ENCODE data around the gene KIAA0232. TPM values are rescaled to one million over a fixed set of nuclear protein-coding genes. Genes with fewer than 3 reads are reported as not detected.

KIAA0232 gene
- total RNA-seq, 1 donor from 2014 or later: 40.1 TPM

DNA sequence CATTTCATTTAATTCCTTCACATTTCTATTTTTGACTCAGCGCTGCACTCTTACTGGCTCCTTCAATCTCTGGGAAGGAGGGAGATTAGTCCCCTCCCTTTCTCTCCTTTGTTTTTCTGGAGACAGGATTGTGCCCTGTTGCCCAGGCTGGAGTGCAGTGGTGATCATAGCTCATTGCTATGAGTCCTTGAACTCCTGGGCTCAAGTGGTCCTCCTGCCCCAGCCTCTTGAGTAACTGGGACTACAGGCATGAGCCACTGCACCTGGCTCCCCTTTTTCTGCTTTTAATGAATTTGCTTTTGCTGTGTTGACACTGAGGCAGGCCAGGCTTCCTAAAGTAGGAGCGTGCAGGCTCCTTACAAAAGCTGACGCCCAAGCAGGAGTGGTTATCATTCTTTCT, 137.6 kb downstream of the KIAA0232 start:
- H3K27me3 Mint-ChIP-seq (ENCODE audit: low read depth): no peaks in the 10 kb centered on the region
- H3K9me3 Mint-ChIP-seq: no peaks in the 10 kb centered on the region
- no peak overlapping the region for H3K27ac Mint-ChIP-seq (ENCODE audit: unreplicated experiment)
- TF ChIP-seq, protein P1, sequence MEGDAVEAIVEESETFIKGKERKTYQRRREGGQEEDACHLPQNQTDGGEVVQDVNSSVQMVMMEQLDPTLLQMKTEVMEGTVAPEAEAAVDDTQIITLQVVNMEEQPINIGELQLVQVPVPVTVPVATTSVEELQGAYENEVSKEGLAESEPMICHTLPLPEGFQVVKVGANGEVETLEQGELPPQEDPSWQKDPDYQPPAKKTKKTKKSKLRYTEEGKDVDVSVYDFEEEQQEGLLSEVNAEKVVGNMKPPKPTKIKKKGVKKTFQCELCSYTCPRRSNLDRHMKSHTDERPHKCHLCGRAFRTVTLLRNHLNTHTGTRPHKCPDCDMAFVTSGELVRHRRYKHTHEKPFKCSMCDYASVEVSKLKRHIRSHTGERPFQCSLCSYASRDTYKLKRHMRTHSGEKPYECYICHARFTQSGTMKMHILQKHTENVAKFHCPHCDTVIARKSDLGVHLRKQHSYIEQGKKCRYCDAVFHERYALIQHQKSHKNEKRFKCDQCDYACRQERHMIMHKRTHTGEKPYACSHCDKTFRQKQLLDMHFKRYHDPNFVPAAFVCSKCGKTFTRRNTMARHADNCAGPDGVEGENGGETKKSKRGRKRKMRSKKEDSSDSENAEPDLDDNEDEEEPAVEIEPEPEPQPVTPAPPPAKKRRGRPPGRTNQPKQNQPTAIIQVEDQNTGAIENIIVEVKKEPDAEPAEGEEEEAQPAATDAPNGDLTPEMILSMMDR (conservative IDR thresholded peaks at IDR 0.05): no peak
- peaks cover 43% of the 10 kb centered on the region for H3K4me1 Mint-ChIP-seq
- no peak overlapping the region for H3K4me3 Mint-ChIP-seq
- peaks cover 9% of the 10 kb centered on the region for H3K36me3 Mint-ChIP-seq (ENCODE audit: low read depth)
- DNase-seq (ENCODE audit: low read depth, low spot score): no peak

DNA sequence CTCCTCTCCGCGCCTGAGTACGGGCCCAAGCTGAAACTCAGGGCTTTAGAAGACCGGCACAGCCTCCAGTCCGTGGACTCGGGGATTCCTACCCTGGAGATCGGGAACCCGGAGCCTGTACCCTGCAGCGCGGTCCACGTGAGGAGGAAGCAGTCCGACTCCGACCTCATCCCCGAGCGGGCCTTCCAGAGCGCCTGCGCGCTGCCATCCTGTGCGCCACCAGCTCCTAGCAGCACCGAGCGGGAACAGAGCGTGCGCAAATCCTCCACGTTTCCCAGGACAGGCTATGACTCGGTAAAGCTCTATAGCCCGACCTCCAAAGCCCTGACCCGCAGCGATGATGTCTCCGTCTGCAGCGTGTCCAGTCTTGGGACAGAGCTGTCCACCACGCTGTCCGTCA, 141.0 kb downstream of the KIAA0232 start:
- TF ChIP-seq, protein P1 (conservative IDR thresholded peaks at IDR 0.05): no peak
- peaks cover 37% of the 10 kb centered on the region for H3K4me1 Mint-ChIP-seq
- no peaks in the 10 kb centered on the region for H3K9me3 Mint-ChIP-seq
- no peak overlapping the region for H3K27ac Mint-ChIP-seq (ENCODE audit: unreplicated experiment)
- peaks cover 13% of the 10 kb centered on the region for H3K36me3 Mint-ChIP-seq (ENCODE audit: low read depth)
- H3K27me3 Mint-ChIP-seq (ENCODE audit: low read depth): no peaks in the 10 kb centered on the region
- DNase-seq (ENCODE audit: low read depth, low spot score): no peak
- no peak overlapping the region for H3K4me3 Mint-ChIP-seq

DNA sequence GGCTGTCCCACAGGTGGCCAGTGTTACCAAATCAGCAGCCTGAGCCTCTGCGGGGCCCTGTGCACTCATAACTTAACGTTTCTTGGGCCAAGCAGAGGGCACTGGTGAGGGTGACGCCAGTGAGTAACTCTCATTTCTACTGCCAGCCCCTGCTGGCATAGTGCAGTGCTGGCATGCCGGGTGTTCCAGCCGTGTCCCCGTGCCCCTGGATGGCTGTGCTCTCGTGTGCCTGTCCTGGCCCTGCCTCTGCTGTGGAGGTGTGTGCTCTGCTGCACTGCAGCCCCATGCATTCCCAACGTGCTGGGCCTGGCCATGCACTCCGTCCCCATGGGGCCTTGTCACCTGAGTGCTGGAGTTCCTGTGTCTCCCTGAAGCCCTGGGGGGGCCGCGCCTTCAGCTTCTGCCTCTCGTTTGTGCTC, 141.8 kb downstream of the KIAA0232 start:
- Mint-ChIP-seq H3K9me3 (no peaks in the 10 kb centered on the region), H3K4me3 (no peak overlapping the region), H3K27me3 (ENCODE audit: low read depth) (no peaks in the 10 kb centered on the region), H3K27ac (ENCODE audit: unreplicated experiment) (no peak overlapping the region), H3K4me1 (peaks cover 39% of the 10 kb centered on the region), H3K36me3 (ENCODE audit: low read depth) (peaks cover 13% of the 10 kb centered on the region)
- TF ChIP-seq, protein P1 (conservative IDR thresholded peaks at IDR 0.05): no peak
- DNase-seq (ENCODE audit: low read depth, low spot score): no peak

DNA sequence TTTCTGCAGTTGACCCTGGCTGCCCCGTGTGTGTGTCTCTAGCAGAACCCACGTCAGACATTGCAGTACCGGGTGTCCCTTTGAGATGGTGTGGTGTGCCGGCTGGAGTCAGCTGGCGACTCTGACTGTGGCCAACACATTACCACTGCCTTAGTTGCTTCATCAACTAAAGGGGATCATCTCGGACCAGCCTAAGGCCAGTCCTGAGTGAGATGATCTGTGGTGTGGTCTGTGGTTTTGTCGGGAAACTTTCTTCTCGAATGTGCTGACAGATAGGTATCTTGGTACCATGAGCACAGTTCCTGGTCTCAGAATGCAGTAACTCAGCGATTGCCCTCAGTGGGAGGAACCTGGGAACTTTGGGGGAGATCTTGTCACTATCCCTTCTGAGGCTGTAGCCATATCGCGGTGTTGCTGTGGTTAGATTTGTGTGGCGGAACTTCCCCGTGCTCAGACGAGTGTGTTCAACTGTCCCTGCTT, 142.9 kb downstream of the KIAA0232 start:
- no peak for DNase-seq (ENCODE audit: low read depth, low spot score)
- Mint-ChIP-seq H3K27me3 (ENCODE audit: low read depth) (no peaks in the 10 kb centered on the region), H3K36me3 (ENCODE audit: low read depth) (peaks cover 13% of the 10 kb centered on the region), H3K9me3 (no peaks in the 10 kb centered on the region), H3K4me3 (no peak overlapping the region), H3K4me1 (peaks cover 44% of the 10 kb centered on the region), H3K27ac (ENCODE audit: unreplicated experiment) (peak overlapping the region; percentile 40)
- TF ChIP-seq, protein P1 (conservative IDR thresholded peaks at IDR 0.05): no peak

DNA sequence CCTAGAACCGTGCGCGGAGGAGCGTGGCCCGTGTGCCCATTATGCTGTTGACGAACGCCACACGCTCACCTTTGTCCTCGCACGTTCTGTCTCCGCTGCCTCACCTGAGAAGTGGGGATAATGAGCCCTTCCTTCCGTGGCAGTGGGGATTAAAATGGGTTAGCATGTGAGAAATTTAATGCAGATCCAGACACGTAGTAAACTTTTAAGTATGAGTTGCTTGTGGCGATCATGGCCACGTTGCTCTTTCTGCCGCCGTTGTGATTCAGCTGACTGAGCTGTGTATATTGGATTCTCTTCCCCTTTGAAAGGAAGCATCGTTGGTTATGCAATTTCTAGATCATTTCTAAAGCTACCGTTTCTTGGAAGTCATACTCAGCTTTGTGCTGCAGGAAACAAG, 143.6 kb downstream of the KIAA0232 start:
- Mint-ChIP-seq H3K4me3 (no peak overlapping the region), H3K36me3 (ENCODE audit: low read depth) (peaks cover 13% of the 10 kb centered on the region), H3K4me1 (peaks cover 40% of the 10 kb centered on the region), H3K27me3 (ENCODE audit: low read depth) (no peaks in the 10 kb centered on the region), H3K9me3 (no peaks in the 10 kb centered on the region), H3K27ac (ENCODE audit: unreplicated experiment) (no peak overlapping the region)
- TF ChIP-seq, protein P1 (conservative IDR thresholded peaks at IDR 0.05): no peak
- DNase-seq (ENCODE audit: low read depth, low spot score): no peak

All from neural crest cell (in vitro differentiated cells).